Hematopoietic multipotent progenitor cell treated with erythropoietin and hydrocortisone succinate and interleukin-3 and kit ligand, for 4 days (in vitro differentiated cells): ENCODE data around the gene OGFR.

ENCODE experiments used
- DNase-seq: peaks from one replicate; pipeline ENCODE4 v3.0.0-alpha.2; 2015

The OGFR gene

DNA sequence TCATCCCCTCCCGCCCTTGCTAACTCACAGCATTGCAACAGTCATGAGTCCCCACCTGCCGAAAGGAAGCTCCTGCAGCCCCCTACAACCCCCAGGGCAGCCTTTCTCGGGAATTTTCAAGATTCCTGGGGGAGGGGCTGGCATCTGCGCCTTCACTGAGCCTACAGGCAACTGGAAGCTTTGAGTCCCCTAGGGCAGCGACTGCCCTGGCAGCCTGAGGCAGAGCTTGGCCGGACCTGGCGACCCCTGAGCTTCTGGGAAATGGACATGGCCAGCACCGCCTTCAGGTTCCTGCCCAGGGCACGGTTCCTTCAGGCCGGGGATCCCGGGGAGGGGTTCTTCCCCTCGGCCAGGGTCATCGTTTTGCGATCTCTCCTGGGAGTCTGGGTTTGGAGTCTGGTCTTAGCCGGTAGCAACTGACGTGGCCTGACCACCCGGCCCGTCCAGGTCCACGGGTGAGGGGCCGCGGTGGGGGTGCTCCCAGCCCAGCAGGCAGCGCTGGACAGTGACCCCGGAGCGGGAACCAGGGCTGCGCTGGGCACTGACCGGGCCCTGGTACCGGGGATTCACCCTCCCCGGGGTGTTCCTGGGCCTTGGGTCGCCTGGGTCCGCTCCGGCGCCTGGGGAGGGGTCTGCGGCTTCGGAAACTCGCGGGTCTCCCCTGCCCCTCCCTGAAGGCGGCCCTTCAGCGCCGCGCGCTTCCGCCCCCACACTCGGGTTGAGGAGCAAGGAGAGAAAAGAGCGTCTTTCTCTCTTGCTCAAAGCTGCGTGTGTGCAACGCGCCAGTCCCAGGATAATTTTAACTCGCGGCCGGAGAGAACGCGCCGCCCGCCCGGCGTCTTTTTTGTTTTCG, 11.6 kb downstream of the OGFR start:
- no peak for DNase-seq

DNA sequence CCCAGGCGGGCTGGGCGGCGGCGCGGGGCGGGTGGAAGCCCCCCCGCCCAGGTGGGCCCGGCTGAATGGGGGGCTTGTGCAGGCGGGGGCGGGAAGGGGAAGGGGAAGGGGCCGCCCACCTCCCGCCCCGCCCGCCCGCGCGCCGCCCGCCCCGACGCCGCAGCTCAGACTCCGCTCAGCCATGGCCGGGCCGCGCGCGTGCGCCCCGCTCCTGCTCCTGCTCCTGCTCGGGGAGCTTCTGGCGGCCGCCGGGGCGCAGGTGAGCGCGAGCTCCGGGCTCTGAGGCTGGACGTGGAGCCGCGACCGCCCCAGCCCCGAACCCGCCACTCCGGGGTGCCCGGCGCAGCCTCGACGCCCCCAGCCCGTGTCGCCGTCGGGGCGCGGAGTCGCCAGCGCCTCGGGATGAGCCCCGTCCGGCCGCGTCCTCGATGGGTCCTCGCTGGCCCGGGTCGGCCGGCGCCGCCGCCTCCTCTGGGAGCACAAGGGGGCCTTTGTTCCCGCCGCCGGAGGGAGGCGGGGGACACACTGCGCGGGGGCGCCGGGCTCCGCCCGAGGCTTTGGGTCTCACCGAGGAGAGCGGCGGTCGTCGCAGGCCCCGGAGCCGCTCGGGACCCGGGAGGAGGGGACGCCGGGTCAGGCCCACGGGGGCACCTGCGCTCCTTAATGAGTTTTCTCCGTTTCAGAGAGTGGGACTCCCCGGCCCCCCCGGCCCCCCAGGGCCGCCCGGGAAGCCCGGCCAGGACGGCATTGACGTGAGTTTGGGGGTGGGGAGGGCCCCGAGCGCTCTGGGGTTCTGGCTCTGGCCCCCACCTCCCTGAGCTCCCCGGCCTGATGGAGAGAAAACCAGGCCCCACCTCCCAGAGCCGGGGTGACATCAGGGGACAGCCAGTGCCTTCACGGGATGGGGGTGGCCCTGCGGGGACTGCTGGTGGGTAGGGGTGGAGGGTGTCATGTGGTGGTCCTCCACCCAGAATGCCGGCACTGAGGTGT, 12.5 kb downstream of the OGFR start, which contains the start of gene COL9A3:
Gene COL9A3 (plus strand): TSS at position 167 of the 990 bp plus-strand sequence. CDS start 15 bp downstream, at position 182.
- no peak for DNase-seq

DNA sequence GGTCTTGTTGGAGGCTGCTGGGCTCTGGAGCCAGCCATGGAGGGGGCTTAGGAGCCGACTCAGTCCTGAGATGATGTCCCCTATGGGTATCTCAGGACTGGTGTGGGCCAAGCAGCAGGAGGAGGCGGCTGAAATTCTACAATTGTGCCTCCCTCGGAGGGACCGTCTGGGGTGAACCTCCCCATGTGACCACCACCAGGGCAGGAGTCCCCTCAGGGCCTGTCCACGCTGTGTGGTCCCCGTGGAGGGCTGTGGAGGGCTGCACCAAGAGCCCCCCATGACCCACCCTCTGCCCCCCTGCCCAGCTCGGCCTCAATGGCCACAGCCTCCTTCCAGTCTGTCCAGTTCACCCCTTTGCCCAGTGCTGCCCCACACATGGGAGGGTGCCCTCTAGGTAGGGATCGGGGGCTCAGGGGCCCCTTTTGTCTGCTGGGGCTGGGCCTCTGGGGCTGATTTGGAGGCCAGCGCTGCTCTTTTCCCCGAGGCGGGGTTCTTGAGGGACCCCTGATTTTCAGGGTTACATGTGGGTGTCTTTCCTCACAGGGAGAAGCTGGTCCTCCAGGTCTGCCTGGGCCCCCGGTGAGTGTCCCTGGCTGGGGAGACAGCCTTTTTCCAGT, 13.4 kb downstream of the OGFR start:
- DNase-seq, result no peak

DNA sequence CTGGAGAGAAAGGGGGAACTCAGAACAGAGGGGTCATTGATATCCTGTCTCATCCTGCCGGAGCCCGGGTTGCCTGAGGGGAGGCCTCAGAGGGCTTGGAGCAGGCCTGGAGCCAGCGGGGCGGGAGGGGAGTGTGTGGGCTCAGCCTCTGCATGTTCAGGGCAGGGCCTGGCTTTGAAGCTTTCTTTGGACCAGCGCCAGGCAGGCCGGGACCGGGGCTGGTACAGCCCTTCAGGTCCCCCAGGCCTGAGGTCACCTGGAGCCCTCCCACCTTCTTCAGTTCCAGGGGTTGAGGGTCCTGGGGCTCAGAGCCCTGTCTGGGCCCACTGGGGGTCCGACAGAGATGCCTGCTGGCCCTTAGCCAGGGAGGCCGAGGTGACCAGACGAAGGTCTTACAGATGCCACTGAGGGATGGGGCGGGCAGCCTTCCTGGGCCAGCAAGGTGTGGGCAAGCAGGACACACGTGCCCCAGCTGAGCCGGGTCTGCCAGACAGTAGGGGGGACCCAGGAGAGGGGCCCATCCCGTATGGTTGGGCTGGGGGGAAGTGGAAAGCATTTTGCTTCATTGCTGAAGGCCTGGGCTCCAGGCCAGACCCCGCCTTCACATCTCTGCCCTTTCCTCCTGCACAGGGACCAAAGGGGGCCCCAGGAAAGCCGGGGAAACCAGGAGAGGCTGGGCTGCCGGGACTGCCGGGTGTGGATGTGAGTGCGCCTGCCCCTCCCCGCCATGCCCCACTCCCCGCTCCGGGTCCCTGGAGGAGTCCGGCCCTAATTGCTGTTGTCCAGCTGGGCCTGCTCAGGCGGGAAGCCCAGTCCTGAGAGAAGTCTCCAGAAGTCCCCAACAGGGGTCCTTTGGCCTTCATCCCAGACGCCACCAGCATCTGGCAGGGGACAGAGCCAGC, 14.2 kb downstream of the OGFR start:
- no peak for DNase-seq

DNA sequence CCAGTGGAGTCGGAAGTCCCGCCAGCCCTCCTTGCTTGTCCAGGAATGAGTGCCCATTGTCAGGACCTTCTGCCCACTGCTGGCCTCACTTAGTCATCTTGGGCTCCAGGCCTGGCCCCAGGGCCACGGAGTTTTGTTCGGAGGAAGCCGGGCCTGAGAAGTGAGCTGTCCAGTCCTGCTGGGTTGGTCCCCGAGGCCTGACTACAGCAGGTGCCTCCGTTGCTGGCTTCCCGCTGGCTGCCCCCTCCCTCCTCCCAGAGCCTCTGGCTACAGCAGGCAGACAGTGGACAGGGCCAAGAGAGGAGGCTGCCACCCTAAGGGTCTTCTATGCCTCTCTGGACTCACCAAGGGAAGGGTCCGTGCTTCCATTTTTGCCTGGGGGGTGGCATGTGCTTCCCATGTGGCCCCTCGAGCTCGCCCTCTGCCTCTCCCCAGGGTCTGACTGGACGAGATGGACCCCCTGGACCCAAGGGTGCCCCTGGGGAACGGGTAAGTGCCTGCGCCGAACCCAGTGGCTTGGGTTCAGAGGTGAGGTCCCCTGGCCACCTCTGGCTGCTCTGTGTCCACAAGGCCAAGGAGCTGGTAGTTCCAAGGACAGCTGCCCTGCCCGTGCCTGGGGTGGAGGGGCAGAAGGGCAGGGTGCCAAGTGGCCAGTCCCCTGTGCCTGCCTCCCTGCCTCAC, 15.0 kb downstream of the OGFR start:
- DNase-seq, result no peak

DNA sequence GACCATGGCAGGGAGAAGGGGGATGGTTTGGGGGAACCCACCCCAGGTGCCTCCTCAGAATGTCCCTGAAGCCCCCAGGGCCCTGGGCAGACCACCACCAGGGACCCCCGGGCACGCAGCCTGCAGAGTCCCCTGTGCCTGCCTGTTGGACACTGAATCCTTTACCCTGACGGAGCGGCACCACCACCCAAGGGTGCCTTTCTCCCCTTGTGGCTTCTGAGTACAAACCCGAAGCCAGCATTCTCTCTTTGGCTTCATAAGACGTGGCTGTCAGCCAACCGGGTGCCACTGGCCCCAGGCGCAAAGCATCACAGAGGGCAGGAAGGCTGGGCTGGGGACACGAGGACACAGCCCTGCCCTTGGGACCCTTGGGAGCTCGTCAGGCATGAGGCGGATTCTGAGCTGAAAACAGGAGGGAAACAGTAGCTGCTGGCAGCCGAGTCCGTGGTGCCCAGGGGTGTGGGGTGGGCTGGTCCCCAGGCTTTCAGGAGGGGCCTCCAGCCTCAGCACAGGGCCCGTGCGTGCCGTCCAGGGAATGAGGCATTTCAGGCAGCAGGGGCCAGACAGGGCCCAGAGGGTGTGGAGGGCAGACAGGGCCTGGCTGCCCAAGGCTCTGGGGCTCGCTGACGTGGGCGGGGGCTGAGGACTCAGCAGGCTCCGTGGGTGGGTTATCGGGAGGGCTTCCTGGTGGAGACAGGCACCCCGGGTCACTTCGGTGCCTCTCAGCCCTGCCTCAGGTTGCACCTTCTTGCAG, 15.8 kb downstream of the OGFR start:
- no peak for DNase-seq

DNA sequence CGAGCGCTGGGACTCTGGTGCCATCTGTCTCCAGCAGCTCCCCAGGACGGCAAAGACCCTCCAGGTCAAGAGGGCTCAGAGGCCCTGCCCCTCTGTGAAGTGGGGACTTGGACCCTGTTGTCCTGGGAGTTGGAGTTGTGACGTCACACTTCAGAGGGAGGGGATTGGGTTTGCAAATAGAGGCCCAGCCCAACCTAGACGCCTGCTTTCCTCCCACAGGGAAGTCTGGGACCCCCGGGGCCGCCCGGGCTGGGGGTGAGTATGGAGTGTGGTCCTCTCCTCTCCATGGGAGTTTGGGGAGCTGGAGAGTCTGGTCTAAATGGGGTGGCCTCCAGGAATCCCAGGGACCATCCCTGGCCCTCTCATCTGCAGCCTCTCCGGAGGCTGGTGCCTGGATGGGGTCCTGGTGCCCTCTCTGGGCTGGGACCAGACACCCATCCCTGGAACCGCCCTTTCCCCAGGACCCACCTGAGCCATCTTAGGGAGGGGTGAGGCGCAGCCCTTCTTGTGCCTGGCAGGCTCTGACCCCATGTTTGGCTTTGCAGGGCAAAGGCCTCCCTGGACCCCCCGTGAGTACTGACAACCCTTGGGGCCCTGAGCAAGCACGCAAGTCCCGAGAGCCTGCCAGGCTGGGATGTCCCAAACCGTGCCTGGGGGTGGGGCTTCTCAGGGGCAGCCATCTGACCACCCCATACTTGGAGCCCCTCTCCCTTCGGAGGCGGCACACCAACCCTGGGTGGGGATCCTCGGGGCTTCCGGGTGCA, 16.5 kb downstream of the OGFR start:
- DNase-seq, result no peak

DNA sequence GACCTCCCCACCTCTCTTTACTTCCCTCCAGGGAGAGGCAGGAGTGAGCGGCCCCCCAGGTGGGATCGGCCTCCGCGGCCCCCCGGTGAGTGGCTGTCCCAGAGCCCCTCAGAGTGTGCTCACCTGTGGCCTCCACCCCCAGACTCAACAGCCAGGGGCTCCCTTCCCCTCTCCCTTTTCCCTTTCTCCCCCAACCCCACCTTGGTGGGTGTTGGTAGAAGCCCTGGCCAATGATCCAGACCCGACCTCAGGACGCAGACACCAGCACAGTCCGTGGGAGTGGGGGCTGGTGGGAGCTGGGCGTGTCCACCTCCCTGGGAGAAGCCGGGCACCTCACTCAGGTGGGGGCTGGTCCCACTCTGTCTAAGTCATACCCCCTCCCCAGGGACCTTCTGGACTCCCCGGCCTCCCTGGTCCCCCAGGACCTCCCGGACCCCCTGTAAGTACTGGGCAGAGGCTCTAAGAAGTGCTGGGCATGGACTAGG, 17.1 kb downstream of the OGFR start:
- DNase-seq, result no peak

DNA sequence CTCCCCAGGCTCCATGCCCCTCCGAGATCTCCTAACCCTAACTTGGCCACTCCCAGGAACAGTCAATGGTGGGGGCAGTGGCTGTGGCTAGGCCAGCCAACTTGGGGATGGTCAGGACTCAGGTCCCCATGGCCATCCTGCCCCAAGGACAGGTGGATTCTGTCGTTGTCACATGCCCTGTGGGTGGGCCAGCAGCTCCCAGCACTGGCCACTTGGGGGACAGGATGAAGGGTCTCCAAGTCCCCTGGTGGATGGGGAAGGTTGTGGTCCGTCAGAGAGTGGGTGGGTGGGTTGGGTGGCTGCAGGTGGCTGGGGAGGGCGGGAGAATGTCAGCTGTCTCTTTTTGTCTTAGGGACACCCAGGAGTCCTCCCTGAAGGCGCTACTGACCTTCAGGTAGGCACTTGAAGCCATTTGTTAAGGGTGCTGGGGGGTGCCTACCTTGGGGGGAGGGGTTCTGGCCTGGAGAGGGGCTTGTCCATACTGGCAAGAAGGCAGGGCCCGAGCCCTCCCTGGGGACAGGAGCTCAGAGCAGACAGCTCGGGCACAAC, 17.7 kb downstream of the OGFR start:
- no peak for DNase-seq

DNA sequence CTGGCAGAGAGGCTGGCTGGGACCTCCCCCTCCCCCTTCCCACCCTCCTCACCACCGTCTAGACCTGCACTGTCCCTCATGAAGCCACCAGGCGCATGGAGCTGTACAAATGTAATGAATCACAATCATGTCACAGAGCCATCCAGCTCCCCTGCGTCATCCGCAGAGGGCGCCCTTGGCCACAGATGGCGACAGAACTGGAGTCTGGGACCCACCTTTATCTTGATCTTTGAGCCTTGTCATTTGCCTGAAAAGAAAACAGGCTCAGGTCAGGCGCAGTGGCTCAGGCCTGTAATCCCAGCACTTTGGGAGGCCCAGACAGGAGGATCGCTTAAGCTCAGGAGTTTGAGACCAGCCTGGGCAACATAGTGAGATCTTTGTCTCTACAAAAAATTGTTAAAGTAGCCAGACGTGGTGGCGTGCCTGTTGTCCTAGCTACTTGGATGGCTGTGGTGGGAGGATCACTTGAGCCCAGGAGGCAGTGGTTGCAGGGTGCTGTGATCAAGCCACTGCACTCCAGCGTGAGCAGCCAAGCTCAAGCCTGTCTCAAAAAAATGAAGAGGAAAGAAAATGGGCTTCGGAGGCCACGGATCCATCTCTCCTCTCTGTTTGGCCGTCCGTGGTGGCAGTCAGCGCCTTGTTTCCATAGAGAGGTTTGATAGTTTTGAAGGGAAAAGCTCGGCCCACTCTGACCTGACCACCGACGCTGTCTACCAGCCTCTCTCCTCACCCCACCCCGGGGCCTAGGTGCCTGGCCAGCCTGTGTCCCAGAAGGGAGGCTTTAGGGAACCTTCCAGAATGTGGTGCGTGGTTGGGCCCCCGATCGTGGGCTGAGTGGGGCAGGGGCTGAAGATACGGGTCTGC, 18.4 kb downstream of the OGFR start:
- peak; percentile 94 for DNase-seq

DNA sequence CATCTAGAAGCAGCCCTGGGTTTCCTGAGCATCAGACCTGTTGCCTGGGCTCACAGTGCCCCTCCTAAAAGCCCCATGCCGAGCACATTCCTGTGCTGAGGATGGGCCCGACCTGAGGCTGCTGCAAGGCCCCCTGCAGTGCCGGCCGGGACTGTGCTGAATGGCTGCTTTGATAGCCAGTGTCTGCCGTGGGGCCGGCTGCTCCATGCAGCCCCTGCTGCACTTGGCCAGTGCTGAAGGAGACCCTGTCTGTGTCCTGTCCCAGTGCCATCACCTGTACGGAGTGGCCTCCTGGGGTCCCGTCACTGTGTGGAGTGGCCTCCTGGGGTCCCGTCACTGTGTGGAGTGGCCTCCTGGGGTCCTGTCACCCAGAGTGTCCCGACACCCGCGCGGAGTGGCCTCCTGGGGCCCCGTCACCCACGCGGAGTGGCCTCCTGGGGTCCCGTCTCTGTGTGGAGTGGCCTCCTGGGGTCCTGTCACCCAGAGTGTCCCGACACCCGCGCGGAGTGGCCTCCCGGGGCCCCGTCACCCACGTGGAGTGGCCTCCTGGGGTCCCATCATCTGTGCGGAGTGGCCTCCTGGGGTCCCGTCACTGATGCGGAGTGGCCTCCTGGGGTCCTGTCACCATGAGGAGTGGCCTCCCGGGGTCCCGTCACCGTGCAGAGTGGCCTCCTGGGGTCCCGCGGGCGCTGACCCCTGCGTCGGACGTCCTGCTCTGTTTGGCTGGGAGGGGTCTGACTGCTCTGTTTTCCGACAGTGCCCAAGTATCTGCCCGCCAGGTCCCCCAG, 19.2 kb downstream of the OGFR start:
- DNase-seq, result no peak

DNA sequence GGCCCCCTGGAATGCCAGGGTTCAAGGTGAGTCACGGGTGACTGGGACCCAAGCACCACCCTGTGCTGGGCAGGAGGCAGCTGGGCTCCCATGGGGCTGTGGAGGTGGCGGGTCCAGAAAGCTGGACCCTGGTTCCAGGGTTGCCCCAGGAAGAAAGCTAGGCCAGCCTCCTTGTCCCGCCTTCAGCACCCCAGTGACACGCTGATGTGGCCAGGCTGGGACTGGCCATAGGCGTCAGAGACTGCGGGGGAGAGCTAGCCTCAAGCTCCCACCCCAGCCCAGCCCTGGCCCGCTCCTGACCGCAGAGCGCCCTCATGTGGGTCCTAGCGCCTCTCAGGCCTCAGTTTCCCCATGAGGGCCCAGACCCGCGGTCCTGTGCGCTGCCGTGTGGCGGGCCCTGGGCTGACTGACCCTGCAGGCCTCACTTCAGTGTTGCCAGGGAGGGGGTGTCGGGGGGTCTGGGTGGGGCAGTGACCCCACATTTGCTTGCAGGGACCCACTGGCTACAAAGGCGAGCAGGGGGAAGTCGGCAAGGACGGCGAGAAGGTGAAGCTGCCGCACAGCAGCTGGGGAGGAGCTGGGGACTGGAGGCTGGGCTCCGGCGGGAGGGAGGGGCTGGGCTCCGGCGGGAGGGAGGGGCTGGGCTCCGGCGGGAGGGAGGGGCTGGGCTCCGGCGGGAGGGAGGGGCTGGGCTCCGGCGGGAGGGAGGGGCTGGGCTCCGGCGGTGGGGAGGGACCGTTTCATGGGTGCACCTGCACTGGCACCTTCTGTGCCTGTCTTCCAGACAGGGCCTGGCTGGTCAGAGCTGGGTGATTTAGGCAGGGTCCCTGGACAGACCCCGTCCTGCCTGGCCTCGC, 20.1 kb downstream of the OGFR start:
- peak; percentile 80 for DNase-seq

DNA sequence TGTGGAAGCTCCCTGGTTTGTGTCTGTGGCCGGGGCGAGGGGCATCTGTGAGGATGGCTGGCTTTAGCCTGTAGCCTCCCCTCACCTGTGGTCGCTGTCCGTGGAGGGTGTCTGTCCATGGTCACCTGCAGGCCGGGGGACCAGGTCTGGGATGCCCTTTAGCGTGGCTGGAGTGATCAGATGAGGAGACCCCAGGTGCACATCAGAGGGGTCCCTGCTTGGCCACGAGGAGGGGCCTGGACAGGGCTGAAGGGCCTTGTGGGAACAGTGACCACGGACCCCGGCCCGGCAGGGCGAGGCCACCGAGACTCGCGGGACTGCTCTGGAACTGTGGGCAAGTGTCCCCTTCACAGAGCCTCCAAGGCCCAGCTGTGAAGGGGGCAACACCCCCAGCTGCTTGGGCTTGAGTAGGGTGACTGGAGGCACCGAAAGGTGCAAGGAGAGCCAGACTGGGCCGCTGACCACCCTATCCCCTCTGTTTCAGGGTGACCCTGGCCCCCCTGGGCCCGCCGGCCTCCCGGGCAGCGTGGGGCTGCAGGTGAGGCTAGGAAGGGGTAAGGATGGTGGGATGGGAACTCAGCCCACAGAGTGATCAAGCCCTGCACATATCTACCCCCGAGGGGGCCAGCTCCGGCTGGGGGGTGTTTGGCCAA, 20.8 kb downstream of the OGFR start:
- DNase-seq, result no peak

DNA sequence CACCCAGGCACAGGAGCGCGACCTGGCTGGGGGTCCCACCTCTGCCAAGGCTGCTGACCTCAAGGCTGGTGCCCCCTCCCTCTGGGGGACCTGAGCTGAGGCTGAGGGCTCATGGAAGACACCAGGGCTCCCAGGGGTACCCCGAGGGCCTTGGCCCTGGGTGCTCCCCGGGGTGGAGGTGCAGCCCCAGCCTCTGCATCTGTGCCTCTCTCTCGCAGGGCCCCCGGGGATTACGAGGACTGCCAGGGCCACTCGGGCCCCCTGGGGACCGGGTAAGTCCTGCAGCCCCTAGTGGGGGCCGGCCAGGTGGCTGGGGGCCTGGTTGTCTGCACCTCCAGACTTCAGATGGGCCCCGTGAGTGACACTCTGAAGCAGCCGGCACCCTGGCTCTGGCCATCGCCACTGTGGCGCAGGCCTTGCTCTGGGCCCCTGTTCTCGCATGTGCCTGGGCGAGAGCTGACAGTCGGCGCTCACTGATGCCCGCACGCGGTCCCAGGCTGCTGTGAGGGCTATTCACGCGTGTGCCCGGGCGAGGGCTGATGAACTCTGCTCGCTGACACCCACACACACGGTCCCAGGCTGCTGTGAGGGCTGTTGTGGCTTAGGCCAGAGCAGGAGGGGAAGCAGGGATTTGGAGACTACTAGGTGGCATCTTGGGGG, 21.5 kb downstream of the OGFR start:
- no peak for DNase-seq

DNA sequence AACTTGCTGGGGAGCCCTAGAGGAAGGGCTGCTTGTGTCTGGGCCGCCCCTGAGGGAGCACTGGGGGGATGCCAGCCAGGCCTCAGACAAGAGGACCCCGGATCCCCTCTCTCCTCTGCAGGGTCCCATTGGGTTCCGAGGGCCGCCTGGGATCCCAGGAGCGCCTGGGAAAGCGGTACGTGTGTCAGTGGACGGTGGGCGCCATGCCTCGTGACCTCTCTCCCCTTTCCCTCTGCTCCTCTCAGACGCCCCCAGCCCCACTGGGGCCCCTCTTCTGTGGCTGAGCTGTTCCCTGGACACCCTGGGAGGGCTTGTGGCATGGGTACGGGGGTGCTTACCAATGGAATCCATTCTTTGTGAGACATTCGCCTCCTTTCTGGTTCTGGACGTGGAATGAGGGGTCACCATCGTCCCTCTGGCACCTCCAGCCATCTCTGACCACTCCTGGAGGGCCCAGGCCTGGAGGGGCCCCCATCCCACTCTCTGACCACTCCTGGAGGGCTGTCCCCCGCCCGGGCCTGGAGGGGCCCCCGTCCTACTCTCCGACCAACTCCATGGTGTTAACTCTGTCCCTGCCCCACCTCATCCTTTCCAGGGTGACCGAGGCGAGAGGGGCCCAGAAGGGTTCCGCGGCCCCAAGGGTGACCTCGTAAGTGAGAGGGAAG, 22.1 kb downstream of the OGFR start:
- no peak for DNase-seq
